Femur (tissue), 1 donor: Measurements from ENCODE around the gene KRT71.

Source experiments
- DNase-seq: peaks from one replicate; pipeline ENCODE4 v3.0.0-alpha.2; 2017

The KRT71 gene

GRCh38 chr12:52573743-52574142 is 20.8 kb upstream of the KRT71 start, which contains the start of gene KRT74:
KRT74 (minus strand) TSS chr12:52573843; CDS start chr12:52573777, 66 bp downstream.
- no peak for DNase-seq

GRCh38 chr12:52573306-52573705 is 20.4 kb upstream of the KRT71 start:
- no peak for DNase-seq

- DNase-seq = no peak
These were observed 17.6 kb upstream of the KRT71 start for GRCh38 chr12:52570511-52570910.

GRCh38 chr12:52568111-52568510 is 15.2 kb upstream of the KRT71 start:
- no peak for DNase-seq

GRCh38 chr12:52566847-52567291 is 13.9 kb upstream of the KRT71 start:
- no peak for DNase-seq

GRCh38 chr12:52564582-52564981 is 11.6 kb upstream of the KRT71 start:
- DNase-seq = no peak

GRCh38 chr12:52561880-52562449 is 9.0 kb upstream of the KRT71 start:
- DNase-seq = no peak

GRCh38 chr12:52559979-52560378 is 7.0 kb upstream of the KRT71 start:
- no peak for DNase-seq

GRCh38 chr12:52558781-52559445 is 6.0 kb upstream of the KRT71 start:
- DNase-seq = peak; percentile 40

- DNase-seq = no peak
These were observed 4.5 kb upstream of the KRT71 start for GRCh38 chr12:52557476-52557875.

- DNase-seq = no peak
These were observed 2.6 kb upstream of the KRT71 start for GRCh38 chr12:52555577-52555976.

- peak; percentile 31 for DNase-seq
These were observed 890 bp downstream of the KRT71 start for GRCh38 chr12:52552055-52552454.

GRCh38 chr12:52551216-52551865 is 1.6 kb downstream of the KRT71 start:
- DNase-seq = no peak

- DNase-seq = no peak
These were observed 6.8 kb downstream of the KRT71 start for GRCh38 chr12:52546126-52546525.

GRCh38 chr12:52543985-52544883 is 8.7 kb downstream of the KRT71 start:
- peak; percentile 68 for DNase-seq

GRCh38 chr12:52542785-52543318 is 10.1 kb downstream of the KRT71 start:
- DNase-seq = no peak

GRCh38 chr12:52542157-52542556 is 10.8 kb downstream of the KRT71 start:
- DNase-seq = no peak

GRCh38 chr12:52541709-52542108 is 11.2 kb downstream of the KRT71 start:
- no peak for DNase-seq

GRCh38 chr12:52540531-52540930 is 12.4 kb downstream of the KRT71 start:
- no peak for DNase-seq

- no peak for DNase-seq
These were observed 13.1 kb downstream of the KRT71 start for GRCh38 chr12:52539821-52540173.

- peak; percentile 52 for DNase-seq
These were observed 13.7 kb downstream of the KRT71 start for GRCh38 chr12:52539083-52539820.

- no peak for DNase-seq
These were observed 15.8 kb downstream of the KRT71 start for GRCh38 chr12:52537101-52537500.
